HFFc6 (cell line): ENCODE measurements around the gene PCNX4. TPM values are rescaled to one million over a fixed set of nuclear protein-coding genes. Genes with fewer than 3 reads are reported as not detected.

Experiments used
- DNase-seq: peaks from one replicate; pipeline ENCODE4 v3.0.0-alpha.2; 2018
- H3K27ac Mint-ChIP-seq: 2 replicates; pipeline ENCODE4 v1.8.0; 2020; ENCODE audit warnings: mild to moderate bottlenecking, mixed read lengths
- H3K27me3 Mint-ChIP-seq: 2 replicates; pipeline ENCODE4 v1.8.0; 2021; ENCODE audit warnings: mild to moderate bottlenecking, moderate library complexity, mixed read lengths; ENCODE audit not compliant: insufficient read depth
- H3K36me3 Mint-ChIP-seq: 2 replicates; pipeline ENCODE4 v1.8.0; 2021; ENCODE audit warnings: low read depth, mixed read lengths
- H3K4me1 Mint-ChIP-seq: 2 replicates; pipeline ENCODE4 v1.8.0; 2020; ENCODE audit warnings: low read depth, mixed read lengths
- H3K4me3 Mint-ChIP-seq: 2 replicates; pipeline ENCODE4 v1.8.0; 2020; ENCODE audit warnings: mild to moderate bottlenecking, moderate library complexity, mixed read lengths
- H3K9me3 Mint-ChIP-seq: 2 replicates; pipeline ENCODE4 v1.8.0; 2020; ENCODE audit warnings: mild to moderate bottlenecking, mixed read lengths
- CTCF ChIP-seq: fragments of 200-600 bp; sonication (generic); IDR thresholded peaks from 2 replicates; pipeline ENCODE4 v1.5.0; 2021; ENCODE audit warnings: antibody characterized with exemption, mild to moderate bottlenecking
- total RNA-seq, 6 experiments: library from RNA; stranded (reverse); fragmentation: NEBNext Ultra II Directional; extraction: Animal tissue kit (Norgen Biotek cat#: 25700); gene quantifications; 2 replicates in 1 of 6; 3 replicates in 5 of 6; pipeline ENCODE4 v1.2.3, GENCODE V29; 2021

Gene PCNX4
- total RNA-seq, 6 experiments from 2014 or later: 46.5 to 67.7 (median 54.9) TPM

GRCh38 chr14:60196291-60196690 is 104.6 kb downstream of the PCNX4 start:
- Mint-ChIP-seq H3K36me3 (peaks cover 6% of the 10 kb centered on the region; the same call in 1 of the 2 replicates), H3K4me3 (no peak overlapping the region), H3K9me3 (peaks cover 8% of the 10 kb centered on the region), H3K4me1 (peaks cover 33% of the 10 kb centered on the region), H3K27me3 (peaks cover 5% of the 10 kb centered on the region), H3K27ac (no peak overlapping the region)
- peak; percentile 44 for DNase-seq
- TF ChIP-seq CTCF: no peak

- no peak for TF ChIP-seq CTCF
- H3K27ac Mint-ChIP-seq: 0 out of 2 replicates have a peak overlapping the region, but pooled peaks have one; percentile 49
- peak; percentile 31 for DNase-seq
Measured at GRCh38 chr14:60197629-60198303, 106.0 kb downstream of the PCNX4 start.

GRCh38 chr14:60199321-60199720 is 107.6 kb downstream of the PCNX4 start:
- no peaks in the 10 kb centered on the region for H3K27me3 Mint-ChIP-seq
- TF ChIP-seq CTCF: no peak
- H3K4me3 Mint-ChIP-seq: no peak overlapping the region
- peaks cover 8% of the 10 kb centered on the region for H3K9me3 Mint-ChIP-seq
- H3K27ac Mint-ChIP-seq: no peak overlapping the region
- peaks cover 6% of the 10 kb centered on the region; the same call in 1 of the 2 replicates for H3K36me3 Mint-ChIP-seq
- H3K4me1 Mint-ChIP-seq: peaks cover 33% of the 10 kb centered on the region
- no peak for DNase-seq

More at GRCh38 chr14:60197629-60198303, 106.0 kb downstream of the PCNX4 start:
- Mint-ChIP-seq H3K9me3 (peaks cover 8% of the 10 kb centered on the region), H3K4me3 (no peak overlapping the region), H3K4me1 (peaks cover 33% of the 10 kb centered on the region), H3K27me3 (peaks cover 2% of the 10 kb centered on the region; the same call in 1 of the 2 replicates), H3K36me3 (peaks cover 6% of the 10 kb centered on the region; the same call in 1 of the 2 replicates)

GRCh38 chr14:60204104-60204842 is 112.5 kb downstream of the PCNX4 start:
- Mint-ChIP-seq H3K36me3 (peaks cover under 1% of the 10 kb centered on the region; the same call in 1 of the 2 replicates), H3K4me1 (no peaks in the 10 kb centered on the region), H3K27ac (no peak overlapping the region), H3K9me3 (peaks cover 4% of the 10 kb centered on the region), H3K4me3 (no peak overlapping the region), H3K27me3 (peaks cover 7% of the 10 kb centered on the region)
- DNase-seq: no peak
- TF ChIP-seq CTCF: no peak

GRCh38 chr14:60204843-60205774 is 113.4 kb downstream of the PCNX4 start:
- no peak overlapping the region for H3K4me3 Mint-ChIP-seq
- no peaks in the 10 kb centered on the region for H3K9me3 Mint-ChIP-seq
- no peak for DNase-seq
- no peak overlapping the region for H3K27ac Mint-ChIP-seq
- H3K4me1 Mint-ChIP-seq: no peaks in the 10 kb centered on the region
- H3K27me3 Mint-ChIP-seq: peaks cover 7% of the 10 kb centered on the region
- no peak for TF ChIP-seq CTCF
- H3K36me3 Mint-ChIP-seq: no peaks in the 10 kb centered on the region
